ENCODE data around the gene ATF6.
"Not testable (repeated sequence)": the region's sequence is repeated elsewhere in the genome, so short reads cannot be mapped to it uniquely, and the experiment has no call there.

Gene ATF6

GRCh38 chr1:161778522-161778921 lies 12.4 kb downstream of the ATF6 start:
- no peak for DNase-seq (ENCODE audit: low read depth in 1 of 2, low spot score in 1 of 2)

GRCh38 chr1:161779393-161779792 lies 13.3 kb downstream of the ATF6 start:
- DNase-seq (ENCODE audit: low read depth in 1 of 2, low spot score in 1 of 2) = no peak

DNA sequence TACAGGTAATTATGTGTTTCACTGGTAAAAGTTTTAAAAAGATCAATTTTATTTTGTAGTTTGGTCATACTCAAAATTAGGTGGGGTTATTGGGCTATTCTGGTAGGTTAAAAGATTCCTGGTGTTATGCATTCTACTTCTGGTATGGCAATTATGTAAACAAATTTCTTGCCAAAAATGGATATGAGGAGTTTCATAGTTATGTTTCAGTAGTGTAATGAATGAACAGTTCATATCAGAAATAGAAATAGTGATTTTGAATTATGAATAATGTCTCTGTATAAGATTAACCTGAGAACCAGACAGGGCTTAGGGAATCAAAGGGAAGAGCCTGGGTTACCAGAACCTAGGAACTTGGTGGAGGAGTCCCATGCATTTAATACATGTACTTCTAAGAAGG lies 15.9 kb downstream of the ATF6 start:
- no peak for DNase-seq (ENCODE audit: low read depth in 1 of 2, low spot score in 1 of 2)

DNA sequence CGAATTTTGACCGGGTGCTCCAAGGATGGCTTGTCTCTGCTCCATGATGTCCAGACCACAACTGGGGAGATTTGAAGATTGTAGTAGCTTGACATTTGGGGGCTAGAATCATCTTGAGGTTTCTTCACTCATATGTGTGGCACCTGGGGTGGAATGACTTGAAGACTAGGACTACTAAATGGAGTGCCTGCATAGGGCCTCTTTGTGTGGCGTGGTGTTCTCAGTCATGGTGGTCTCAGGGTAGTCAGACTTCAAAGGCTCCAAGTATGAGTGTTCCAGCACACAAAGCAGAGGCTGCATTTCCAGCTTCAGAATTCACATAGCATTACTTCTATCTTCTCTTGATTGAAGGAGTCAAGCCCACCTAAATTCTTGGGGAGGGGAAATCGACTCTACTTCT lies 16.8 kb downstream of the ATF6 start:
- no peak for DNase-seq (ENCODE audit: low read depth in 1 of 2, low spot score in 1 of 2)

DNA sequence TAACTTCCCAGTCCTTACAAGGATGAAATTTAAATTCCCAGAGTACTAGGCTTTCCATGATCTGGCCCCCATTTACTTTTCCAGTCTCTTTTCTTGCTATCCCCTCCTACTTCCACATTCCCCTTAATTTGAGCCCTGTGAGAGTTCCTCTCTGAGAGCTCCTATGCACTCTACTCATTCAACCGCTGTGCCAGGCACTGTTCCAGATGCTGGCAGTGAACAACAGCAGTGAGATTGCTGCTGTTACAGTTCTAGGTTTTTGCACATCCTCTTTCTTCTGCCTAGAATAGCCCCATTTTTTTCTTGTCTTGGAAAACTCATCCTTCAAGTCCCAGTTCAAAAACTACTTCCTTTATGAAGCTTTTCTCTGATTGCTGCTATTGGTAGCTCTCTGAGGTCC lies 18.8 kb downstream of the ATF6 start:
- DNase-seq (ENCODE audit: low read depth in 1 of 2, low spot score in 1 of 2) = no peak

DNA sequence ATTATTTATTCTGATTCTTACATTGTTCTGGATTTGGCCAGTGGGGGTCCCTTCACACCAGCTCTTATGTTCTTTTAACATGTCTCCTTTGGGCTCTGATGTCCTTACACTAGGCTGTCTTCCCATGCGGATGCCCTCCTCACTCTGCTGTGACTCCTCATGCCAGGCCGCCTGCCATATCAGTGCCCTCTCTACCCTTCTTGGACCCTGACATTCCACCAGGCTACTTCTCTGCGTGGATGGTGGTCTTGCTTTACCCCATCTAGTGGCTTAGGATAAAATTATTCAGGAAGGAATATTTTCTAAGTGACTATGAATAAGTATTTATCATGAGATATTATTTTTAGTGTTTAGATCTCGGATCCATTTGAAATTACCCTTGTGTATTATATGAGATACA lies 21.2 kb downstream of the ATF6 start:
- DNase-seq (ENCODE audit: low read depth in 1 of 2, low spot score in 1 of 2) = no peak

- no peak for DNase-seq (ENCODE audit: low read depth in 1 of 2, low spot score in 1 of 2)
Observed at GRCh38 chr1:161790587-161791317, 24.6 kb downstream of the ATF6 start.

- DNase-seq (ENCODE audit: low read depth in 1 of 2, low spot score in 1 of 2) = no peak
Observed at GRCh38 chr1:161791904-161792655, 26.0 kb downstream of the ATF6 start.

DNA sequence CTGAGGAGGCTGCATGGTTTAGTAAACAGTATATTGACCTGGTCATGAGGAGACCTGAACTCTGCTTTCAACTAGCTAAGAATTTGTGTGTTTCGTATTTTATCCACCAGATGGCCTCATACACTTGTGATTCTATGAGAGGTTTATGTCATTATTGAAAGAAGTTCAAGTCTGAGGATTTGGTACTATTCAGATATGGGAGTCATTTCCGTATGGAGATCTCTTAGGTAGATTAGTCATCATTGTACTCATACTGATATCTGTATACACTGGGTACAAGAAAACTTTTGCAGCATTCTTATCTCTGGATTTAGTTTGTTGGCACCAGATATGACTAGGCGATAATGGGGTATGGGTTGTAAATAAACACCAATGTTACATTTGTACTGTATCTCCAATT lies 26.6 kb downstream of the ATF6 start:
- DNase-seq (ENCODE audit: low read depth in 1 of 2, low spot score in 1 of 2) = no peak

GRCh38 chr1:161799792-161800191 lies 33.7 kb downstream of the ATF6 start:
- DNase-seq (ENCODE audit: low read depth in 1 of 2, low spot score in 1 of 2) = no peak

DNA sequence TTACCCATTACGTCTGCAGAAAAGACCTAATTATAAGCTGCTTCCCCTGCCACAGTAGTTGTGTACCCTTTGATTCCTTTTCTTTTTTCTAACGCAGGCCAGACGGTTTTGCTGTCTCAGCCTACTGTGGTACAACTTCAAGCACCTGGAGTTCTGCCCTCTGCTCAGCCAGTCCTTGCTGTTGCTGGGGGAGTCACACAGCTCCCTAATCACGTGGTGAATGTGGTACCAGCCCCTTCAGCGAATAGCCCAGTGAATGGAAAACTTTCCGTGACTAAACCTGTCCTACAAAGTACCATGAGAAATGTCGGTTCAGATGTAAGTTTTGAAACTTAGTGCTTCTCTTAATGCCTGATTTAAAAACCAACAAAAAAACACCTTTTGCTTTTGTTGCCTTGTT lies 35.8 kb downstream of the ATF6 start:
- DNase-seq (ENCODE audit: low read depth in 1 of 2, low spot score in 1 of 2) = no peak

DNA sequence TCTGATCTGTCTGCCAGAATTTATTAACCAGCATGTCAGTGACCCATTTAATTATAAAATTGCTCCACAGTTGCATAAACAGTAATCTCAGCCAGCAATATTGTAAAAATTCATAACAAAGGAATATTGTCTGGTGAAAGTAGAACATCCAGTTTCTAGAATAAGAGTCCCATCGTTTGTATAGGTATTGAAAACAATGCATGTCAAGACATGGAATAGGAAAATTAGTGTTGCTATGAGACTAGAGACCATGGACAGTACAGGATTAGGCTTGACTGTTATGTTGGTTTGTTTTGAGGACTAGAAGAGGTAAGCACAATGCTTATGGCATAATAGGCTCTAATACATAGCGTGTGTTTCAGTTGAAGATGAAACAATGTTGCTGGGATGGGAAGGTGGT lies 37.1 kb downstream of the ATF6 start:
- DNase-seq (ENCODE audit: low read depth in 1 of 2, low spot score in 1 of 2) = no peak

DNA sequence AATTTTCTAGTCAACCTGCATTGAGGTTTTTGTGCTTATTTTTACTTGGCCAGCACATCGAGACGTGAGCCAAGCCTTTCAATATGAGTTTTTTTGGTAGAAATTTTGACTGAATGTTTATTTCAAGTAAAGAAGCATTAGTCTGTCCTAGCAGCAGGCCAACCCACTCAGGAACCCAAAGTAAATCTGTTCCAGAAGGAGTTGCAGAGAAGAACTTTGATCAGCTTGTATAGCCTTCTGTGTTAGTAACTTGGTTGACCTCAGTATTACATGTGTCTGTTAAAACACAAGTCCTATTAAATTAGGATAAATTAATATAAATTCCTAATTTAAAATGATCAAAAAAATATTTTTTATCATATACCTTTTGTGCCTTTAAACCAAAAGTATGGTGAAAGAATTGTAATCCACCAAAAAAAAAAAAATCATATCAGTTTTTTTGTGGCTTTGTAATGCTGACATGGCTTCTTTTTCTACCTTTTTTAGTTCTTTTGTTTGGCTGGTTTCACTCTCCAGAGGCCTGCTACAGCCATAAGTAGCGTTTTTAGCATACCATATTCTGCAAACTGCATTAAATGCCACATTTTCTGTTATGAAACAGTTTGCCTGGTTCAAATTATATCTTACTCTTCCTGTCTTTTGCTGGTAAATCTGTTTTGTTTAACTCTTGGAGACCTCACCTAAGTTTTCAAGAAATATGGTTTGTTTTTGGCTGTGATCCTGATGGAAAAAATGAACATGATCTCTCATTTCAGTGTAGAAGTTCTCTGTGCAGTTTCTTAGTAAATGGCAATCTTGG lies 39.5 kb downstream of the ATF6 start:
- no peak for DNase-seq (ENCODE audit: low read depth in 1 of 2, low spot score in 1 of 2)

DNA sequence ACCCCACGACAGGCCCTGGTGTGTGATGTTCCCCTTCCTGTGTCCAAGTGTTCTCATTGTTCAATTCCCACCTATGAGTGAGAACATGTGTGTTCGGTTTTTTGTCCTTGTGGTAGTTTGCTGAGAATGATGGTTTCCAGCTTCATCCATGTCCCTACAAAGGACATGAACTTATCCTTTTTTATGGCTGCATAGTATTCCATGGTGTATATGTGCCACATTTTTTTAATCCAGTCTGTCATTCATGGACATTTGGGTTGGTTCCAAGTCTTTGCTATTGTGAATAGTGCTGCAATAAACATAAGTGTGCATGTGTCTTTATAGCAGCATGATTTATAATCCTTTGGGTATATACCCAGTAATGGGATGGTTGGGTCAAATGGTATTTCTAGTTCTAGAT lies 43.1 kb downstream of the ATF6 start:
- DNase-seq (ENCODE audit: low read depth in 1 of 2, low spot score in 1 of 2) = not testable (repeated sequence)

DNA sequence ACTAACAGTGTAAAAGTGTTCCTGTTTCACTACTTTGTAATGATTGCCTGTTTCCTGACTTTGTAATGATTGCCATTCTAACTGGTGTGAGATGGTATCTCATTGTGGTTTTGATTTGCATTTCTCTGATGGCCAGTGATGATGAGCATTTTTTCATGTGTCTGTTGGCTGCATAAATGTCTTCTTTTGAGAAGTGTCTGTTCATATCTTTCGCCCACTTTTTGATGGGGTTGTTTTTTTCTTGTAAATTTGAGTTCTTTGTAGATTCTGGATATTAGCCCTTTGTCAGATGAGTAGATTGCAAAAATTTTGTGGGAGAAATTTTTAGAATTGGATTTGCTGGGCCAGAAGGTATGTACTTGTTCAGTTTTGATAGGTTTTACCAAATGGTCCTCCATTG lies 43.5 kb downstream of the ATF6 start:
- not testable (repeated sequence) for DNase-seq (ENCODE audit: low read depth in 1 of 2, low spot score in 1 of 2)

DNA sequence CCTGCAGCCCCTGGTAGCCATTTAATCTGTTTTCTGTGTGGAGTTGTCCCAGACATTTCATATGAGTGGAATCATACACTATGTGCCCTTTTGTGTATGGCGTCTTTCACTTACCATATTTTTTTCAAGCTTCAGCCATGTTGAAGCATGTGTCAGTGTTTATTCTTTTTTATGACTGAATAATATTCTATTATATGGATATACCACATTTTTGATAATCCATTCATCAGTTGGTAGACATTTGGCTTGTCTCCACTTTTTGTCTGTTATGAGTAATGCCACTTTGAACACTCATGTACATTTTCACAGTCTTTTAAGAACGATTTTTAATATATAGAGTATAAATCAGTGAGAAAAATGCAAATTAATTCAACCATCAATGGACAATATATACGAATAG lies 44.7 kb downstream of the ATF6 start:
- no peak for DNase-seq (ENCODE audit: low read depth in 1 of 2, low spot score in 1 of 2)

- DNase-seq (ENCODE audit: low read depth in 1 of 2, low spot score in 1 of 2) = no peak
Observed at GRCh38 chr1:161816201-161816600, 50.1 kb downstream of the ATF6 start.

GRCh38 chr1:161817176-161817730 lies 51.1 kb downstream of the ATF6 start:
- no peak for DNase-seq (ENCODE audit: low read depth in 1 of 2, low spot score in 1 of 2)

- DNase-seq (ENCODE audit: low read depth in 1 of 2, low spot score in 1 of 2) = no peak
Observed at GRCh38 chr1:161820914-161821313, 54.8 kb downstream of the ATF6 start.

DNA sequence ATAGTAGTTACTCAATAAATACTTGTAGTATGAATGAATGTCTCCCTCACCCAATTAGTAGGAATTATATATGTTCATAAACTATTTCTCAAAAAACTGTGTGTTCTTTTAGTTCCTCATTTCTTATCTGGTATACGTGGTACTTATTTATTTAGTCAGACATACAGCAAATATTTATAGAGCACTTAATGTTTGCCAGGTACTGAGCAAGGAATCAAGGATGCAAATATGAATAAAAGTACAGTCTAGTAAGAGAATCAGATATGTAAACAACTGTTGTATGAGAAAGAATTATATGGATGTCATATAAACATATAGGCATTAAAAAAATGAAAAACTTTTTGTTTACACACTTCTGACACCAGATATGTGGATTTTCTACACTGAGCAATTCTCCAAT lies 58.5 kb downstream of the ATF6 start:
- no peak for DNase-seq (ENCODE audit: low read depth in 1 of 2, low spot score in 1 of 2)

DNA sequence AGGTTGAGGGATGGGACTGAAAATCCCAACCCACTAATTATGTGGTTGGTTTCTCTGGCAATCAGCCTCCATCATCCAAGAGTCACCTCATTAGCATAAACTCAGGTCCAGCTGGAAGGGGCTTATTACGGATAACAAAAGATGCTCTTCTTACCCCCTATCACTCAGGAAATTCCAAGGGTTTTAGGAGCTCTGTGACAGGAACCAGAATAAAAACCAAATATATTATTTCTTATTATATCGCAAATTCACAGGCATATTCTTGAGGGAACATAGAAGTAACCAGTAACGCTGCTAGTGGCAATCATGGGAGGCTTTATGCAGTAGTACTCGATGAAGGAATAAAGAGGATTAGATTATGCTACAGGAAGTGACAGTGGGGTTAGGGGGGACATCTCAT lies 59.7 kb downstream of the ATF6 start:
- DNase-seq (ENCODE audit: low read depth in 1 of 2, low spot score in 1 of 2) = no peak

GRCh38 chr1:161826478-161826877 lies 60.4 kb downstream of the ATF6 start:
- DNase-seq (ENCODE audit: low read depth in 1 of 2, low spot score in 1 of 2) = no peak

Measured in stimulated activated CD4-positive, alpha-beta T cell treated with anti-CD3 and anti-CD28 coated beads, Interleukin-15, amount 100 ng/mL, for 1 hour (primary cell).